Measurements from ENCODE around the gene ENKUR. TPM values are rescaled to one million over a fixed set of nuclear protein-coding genes. Genes with fewer than 3 reads are reported as not detected.

Gene ENKUR
- total and polyA plus RNA-seq, 10 of the 15 experiments (the other 5 are each of a cell fraction or from before 2014, with no cell fraction given) = 0.01 to 0.19 (median 0.11) TPM; not detected in 6

DNA sequence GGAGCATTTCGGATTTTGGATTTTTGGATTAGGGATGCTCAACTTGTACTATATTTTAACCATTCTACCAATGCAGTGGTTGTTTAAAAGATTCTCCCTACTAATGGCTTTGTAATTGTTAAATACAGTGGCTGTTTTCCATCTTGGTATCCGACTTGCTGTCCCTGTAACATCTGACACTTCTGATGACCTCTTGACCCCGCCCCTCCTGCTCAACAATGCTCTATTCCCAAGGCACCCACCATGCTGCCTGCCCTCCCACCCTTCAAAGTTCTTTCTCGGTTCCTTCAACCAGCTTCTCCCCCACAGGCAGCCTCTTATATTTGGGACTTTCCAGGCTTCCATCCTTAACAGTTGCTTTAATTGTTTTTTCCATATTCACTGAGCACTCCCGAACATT is 65.5 kb downstream of the ENKUR start:
- H3K9ac ChIP-seq (ENCODE audit: control insufficient read depth, insufficient read depth, low read length) = no peak overlapping the region
- H3K4me2 ChIP-seq (ENCODE audit: control insufficient read depth, insufficient read depth) = no peak overlapping the region
- FAIRE-seq (no peak), ATAC-seq (no peak), DNase-seq (ENCODE audit: low read depth, low spot score) (no peak)
- H2AFZ ChIP-seq (ENCODE audit: control insufficient read depth, low read depth, low read length) = no peak overlapping the region
- RAD21 ChIA-PET (ENCODE audit: unreplicated experiment) = interaction anchor here (0.6 to 16.1 kb wide), 5 partner anchors 19 to 307 kb away, joined by 3 to 274 read pairs (median 5); no protein-coding TSS in a partner anchor
- no peaks in the 10 kb centered on the region for H3K36me3 ChIP-seq (ENCODE audit: control insufficient read depth in 2 of 2, insufficient read depth in 2 of 2, low read length in 1 of 2)
- in situ Hi-C loops (cut with MboI) (no loop called here), intact Hi-C loops (cut with micrococcal nuclease; ENCODE audit: unreplicated experiment) (no loop called here)
- no peaks in the 10 kb centered on the region; the same call in 1 of the 3 replicates for H3K9me3 ChIP-seq (replicated peaks; ENCODE audit: control insufficient read depth, insufficient read depth, low read length)
- no peaks in the 10 kb centered on the region for H3K79me2 ChIP-seq (ENCODE audit: control insufficient read depth, insufficient read depth, low read length)
- peaks cover 3% of the 10 kb centered on the region; the same call in 1 of the 2 replicates for H3K4me1 ChIP-seq (ENCODE audit: control insufficient read depth, insufficient read depth, low read length)
- SMC1A ChIA-PET (ENCODE audit: uncharacterized antibody, unreplicated experiment) = interaction anchor here (1.6 to 7.1 kb wide), 5 partner anchors 20 to 223 kb away, joined by 3 to 70 read pairs (median 39); no protein-coding TSS in a partner anchor
- H3K4me3 ChIP-seq = no peak overlapping the region
- POLR2A ChIA-PET = interaction anchor here (0.6 to 7.0 kb wide), 4 partner anchors 18 to 224 kb away, joined by 3 to 103 read pairs (median 4); no protein-coding TSS in a partner anchor
- 73% methylated on average over 5 of the region's 5 CpGs for WGBS (ENCODE audit: insufficient coverage, insufficient replicate concordance, low lambda C conversion rate, missing lambda C conversion rate)
- no TSS peak for BruUV-seq (replicated peaks)
- no peaks in the 10 kb centered on the region for H4K20me1 ChIP-seq (ENCODE audit: control insufficient read depth, insufficient read depth)
- H3K27me3 ChIP-seq (replicated peaks in 1 of 2; ENCODE audit: control insufficient read depth in 2 of 2, insufficient read depth in 2 of 2, low read length in 1 of 2) = no peaks in the 10 kb centered on the region
- CTCF ChIA-PET = interaction anchor here (1.5 to 5.6 kb wide), 3 partner anchors 22 to 333 kb away, joined by 3 to 56 read pairs (median 14); no protein-coding TSS in a partner anchor
- no peak overlapping the region for H3K27ac ChIP-seq (ENCODE audit: control insufficient read depth, insufficient read depth)
- TF ChIP-seq, protein P1, sequence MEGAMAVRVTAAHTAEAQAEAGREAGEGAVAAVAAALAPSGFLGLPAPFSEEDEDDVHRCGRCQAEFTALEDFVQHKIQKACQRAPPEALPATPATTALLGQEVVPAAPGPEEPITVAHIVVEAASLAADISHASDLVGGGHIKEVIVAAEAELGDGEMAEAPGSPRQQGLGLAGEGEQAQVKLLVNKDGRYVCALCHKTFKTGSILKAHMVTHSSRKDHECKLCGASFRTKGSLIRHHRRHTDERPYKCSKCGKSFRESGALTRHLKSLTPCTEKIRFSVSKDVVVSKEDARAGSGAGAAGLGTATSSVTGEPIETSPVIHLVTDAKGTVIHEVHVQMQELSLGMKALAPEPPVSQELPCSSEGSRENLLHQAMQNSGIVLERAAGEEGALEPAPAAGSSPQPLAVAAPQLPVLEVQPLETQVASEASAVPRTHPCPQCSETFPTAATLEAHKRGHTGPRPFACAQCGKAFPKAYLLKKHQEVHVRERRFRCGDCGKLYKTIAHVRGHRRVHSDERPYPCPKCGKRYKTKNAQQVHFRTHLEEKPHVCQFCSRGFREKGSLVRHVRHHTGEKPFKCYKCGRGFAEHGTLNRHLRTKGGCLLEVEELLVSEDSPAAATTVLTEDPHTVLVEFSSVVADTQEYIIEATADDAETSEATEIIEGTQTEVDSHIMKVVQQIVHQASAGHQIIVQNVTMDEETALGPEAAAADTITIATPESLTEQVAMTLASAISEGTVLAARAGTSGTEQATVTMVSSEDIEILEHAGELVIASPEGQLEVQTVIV (IDR thresholded peaks at IDR 0.05; ENCODE audit: borderline replicate concordance, partially characterized antibody) = no peak
- TF ChIP-seq MTA3 (IDR thresholded peaks at IDR 0.05; ENCODE audit: borderline replicate concordance, low read length) (no peak), SRF (IDR thresholded peaks at IDR 0.05; ENCODE audit: low read depth in 2 of 2, low read length in 2 of 2) (no peak), TCF3 (IDR thresholded peaks at IDR 0.05; ENCODE audit: borderline replicate concordance, insufficient read depth, low read depth, low read length) (no peak), RUNX3 (IDR thresholded peaks at IDR 0.05; ENCODE audit: low read length) (no peak), JUND (IDR thresholded peaks at IDR 0.05; ENCODE audit: low read depth, low read length) (no peak), IRF4 (IDR thresholded peaks at IDR 0.05; ENCODE audit: low read depth, low read length) (no peak), CHD4 (IDR thresholded peaks at IDR 0.05) (no peak)
- TF ChIP-seq, protein P2, sequence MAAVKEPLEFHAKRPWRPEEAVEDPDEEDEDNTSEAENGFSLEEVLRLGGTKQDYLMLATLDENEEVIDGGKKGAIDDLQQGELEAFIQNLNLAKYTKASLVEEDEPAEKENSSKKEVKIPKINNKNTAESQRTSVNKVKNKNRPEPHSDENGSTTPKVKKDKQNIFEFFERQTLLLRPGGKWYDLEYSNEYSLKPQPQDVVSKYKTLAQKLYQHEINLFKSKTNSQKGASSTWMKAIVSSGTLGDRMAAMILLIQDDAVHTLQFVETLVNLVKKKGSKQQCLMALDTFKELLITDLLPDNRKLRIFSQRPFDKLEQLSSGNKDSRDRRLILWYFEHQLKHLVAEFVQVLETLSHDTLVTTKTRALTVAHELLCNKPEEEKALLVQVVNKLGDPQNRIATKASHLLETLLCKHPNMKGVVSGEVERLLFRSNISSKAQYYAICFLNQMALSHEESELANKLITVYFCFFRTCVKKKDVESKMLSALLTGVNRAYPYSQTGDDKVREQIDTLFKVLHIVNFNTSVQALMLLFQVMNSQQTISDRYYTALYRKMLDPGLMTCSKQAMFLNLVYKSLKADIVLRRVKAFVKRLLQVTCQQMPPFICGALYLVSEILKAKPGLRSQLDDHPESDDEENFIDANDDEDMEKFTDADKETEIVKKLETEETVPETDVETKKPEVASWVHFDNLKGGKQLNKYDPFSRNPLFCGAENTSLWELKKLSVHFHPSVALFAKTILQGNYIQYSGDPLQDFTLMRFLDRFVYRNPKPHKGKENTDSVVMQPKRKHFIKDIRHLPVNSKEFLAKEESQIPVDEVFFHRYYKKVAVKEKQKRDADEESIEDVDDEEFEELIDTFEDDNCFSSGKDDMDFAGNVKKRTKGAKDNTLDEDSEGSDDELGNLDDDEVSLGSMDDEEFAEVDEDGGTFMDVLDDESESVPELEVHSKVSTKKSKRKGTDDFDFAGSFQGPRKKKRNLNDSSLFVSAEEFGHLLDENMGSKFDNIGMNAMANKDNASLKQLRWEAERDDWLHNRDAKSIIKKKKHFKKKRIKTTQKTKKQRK (IDR thresholded peaks at IDR 0.05; ENCODE audit: low read depth, low read length) = no peak
- TF ChIP-seq, protein P3, sequence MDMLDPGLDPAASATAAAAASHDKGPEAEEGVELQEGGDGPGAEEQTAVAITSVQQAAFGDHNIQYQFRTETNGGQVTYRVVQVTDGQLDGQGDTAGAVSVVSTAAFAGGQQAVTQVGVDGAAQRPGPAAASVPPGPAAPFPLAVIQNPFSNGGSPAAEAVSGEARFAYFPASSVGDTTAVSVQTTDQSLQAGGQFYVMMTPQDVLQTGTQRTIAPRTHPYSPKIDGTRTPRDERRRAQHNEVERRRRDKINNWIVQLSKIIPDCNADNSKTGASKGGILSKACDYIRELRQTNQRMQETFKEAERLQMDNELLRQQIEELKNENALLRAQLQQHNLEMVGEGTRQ (IDR thresholded peaks at IDR 0.05; ENCODE audit: borderline replicate concordance, low read depth, low read length) = no peak
- TF ChIP-seq, protein P4, sequence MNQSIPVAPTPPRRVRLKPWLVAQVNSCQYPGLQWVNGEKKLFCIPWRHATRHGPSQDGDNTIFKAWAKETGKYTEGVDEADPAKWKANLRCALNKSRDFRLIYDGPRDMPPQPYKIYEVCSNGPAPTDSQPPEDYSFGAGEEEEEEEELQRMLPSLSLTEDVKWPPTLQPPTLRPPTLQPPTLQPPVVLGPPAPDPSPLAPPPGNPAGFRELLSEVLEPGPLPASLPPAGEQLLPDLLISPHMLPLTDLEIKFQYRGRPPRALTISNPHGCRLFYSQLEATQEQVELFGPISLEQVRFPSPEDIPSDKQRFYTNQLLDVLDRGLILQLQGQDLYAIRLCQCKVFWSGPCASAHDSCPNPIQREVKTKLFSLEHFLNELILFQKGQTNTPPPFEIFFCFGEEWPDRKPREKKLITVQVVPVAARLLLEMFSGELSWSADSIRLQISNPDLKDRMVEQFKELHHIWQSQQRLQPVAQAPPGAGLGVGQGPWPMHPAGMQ (IDR thresholded peaks at IDR 0.05; ENCODE audit: borderline replicate concordance) = no peak
- TF ChIP-seq, protein P5, sequence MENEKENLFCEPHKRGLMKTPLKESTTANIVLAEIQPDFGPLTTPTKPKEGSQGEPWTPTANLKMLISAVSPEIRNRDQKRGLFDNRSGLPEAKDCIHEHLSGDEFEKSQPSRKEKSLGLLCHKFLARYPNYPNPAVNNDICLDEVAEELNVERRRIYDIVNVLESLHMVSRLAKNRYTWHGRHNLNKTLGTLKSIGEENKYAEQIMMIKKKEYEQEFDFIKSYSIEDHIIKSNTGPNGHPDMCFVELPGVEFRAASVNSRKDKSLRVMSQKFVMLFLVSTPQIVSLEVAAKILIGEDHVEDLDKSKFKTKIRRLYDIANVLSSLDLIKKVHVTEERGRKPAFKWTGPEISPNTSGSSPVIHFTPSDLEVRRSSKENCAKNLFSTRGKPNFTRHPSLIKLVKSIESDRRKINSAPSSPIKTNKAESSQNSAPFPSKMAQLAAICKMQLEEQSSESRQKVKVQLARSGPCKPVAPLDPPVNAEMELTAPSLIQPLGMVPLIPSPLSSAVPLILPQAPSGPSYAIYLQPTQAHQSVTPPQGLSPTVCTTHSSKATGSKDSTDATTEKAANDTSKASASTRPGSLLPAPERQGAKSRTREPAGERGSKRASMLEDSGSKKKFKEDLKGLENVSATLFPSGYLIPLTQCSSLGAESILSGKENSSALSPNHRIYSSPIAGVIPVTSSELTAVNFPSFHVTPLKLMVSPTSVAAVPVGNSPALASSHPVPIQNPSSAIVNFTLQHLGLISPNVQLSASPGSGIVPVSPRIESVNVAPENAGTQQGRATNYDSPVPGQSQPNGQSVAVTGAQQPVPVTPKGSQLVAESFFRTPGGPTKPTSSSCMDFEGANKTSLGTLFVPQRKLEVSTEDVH (IDR thresholded peaks at IDR 0.05; ENCODE audit: low read depth, partially characterized antibody) = no peak
